PFSK-1 (cell line): ENCODE measurements around the gene ACTA1.

Experiments used
- FOXP2 ChIP-seq: optimal IDR thresholded peaks from 2 replicates; pipeline ENCODE3; 2011; ENCODE audit warnings: borderline replicate concordance, control low read depth, inconsistent platforms; ENCODE audit not compliant: insufficient read depth; ENCODE audit errors: extremely low read length, extremely low read depth
- POLR2AphosphoS5 ChIP-seq: IDR thresholded peaks from 2 replicates; pipeline ENCODE4 v1.6.1; 2012; ENCODE audit warnings: low read depth, mild to moderate bottlenecking, control low read depth, low read length, moderate library complexity
- REST ChIP-seq, 2 experiments: IDR thresholded peaks; 2 replicates each; pipeline versions ENCODE4 v1.6.1 to v1.8.0; 2011 to 2012; ENCODE audit warnings: low read depth in 2 of 2, low read length in 2 of 2, control low read depth in 1 of 2, inconsistent platforms in 1 of 2, mild to moderate bottlenecking in 1 of 2, moderate library complexity in 1 of 2; ENCODE audit not compliant: insufficient read depth in 1 of 2
- SIN3A ChIP-seq: IDR thresholded peaks from 2 replicates; pipeline ENCODE4 v1.6.1; 2012; ENCODE audit warnings: mild to moderate bottlenecking, low read length, moderate library complexity, borderline replicate concordance; ENCODE audit not compliant: insufficient read depth
- TAF1 ChIP-seq: IDR thresholded peaks from 2 replicates; pipeline ENCODE4 v1.6.1; 2012; ENCODE audit warnings: low read length, control low read depth, borderline replicate concordance; ENCODE audit not compliant: insufficient read depth

The ACTA1 gene

DNA sequence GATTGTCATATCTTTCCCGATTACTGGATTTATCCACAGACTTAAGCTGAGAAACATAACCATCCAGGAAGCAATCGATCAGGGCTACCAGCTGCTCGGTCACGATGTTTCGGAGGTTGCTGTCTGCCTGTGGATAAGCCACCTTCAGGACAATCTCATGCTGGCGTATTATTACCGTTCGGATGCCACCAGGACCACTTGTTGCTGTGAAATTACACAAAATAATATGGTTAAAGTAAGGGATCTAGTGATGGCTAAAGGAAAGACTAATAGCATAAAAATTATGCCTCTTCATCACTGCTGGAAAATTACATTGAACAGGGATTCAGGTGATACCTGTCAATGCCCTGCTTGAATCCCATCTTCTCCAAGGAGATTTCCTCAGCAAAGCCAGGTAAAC is 30.8 kb upstream of the ACTA1 start:
- TF ChIP-seq POLR2AphosphoS5 (no peak), TAF1 (no peak), SIN3A (no peak), REST (IDR thresholded peaks at IDR 0.05; ENCODE audit: insufficient read depth in 1 of 2, low read depth in 2 of 2, low read length in 2 of 2) (no peak), FOXP2 (no peak)

- no peak for TF ChIP-seq REST (IDR thresholded peaks at IDR 0.05; ENCODE audit: insufficient read depth in 1 of 2, low read depth in 2 of 2, low read length in 2 of 2)
- TF ChIP-seq SIN3A, result no peak
Observed at GRCh38 chr1:229461032-229461668, 27.3 kb upstream of the ACTA1 start.

DNA sequence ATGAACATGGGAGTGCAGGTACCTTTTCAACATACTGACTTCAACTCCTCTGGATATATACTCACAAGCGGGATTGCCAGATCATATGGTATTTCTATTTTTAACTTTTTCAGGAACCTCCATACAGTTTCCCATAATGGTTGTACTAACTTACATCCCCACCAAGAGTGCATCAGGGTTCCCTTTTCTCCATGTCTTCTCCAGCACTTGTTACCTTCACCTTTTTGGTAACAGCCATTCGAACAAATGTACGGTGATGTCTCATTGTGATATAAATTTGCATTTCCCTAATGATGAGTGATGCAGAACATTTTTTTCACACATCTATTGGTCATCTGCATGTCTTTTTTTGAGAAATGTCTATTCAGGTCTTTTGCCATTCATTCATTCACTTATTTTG is 25.9 kb upstream of the ACTA1 start:
- TF ChIP-seq FOXP2 (no peak), REST (IDR thresholded peaks at IDR 0.05; ENCODE audit: insufficient read depth in 1 of 2, low read depth in 2 of 2, low read length in 2 of 2) (no peak), TAF1 (no peak), SIN3A (no peak), POLR2AphosphoS5 (no peak)

- TF ChIP-seq FOXP2, result no peak
Observed at GRCh38 chr1:229457436-229457835, 23.5 kb upstream of the ACTA1 start.

- no peak for TF ChIP-seq REST (IDR thresholded peaks at IDR 0.05; ENCODE audit: insufficient read depth in 1 of 2, low read depth in 2 of 2, low read length in 2 of 2)
- no peak for TF ChIP-seq POLR2AphosphoS5
- TF ChIP-seq TAF1, result no peak
- no peak for TF ChIP-seq SIN3A
- no peak for TF ChIP-seq FOXP2
Observed at GRCh38 chr1:229456016-229456415, 22.1 kb upstream of the ACTA1 start.
